ENCODE measurements around the gene MYO1H.
"Not testable (repeated sequence)": the region's sequence is repeated elsewhere in the genome, so short reads cannot be mapped to it uniquely, and the experiment has no call there.

The MYO1H gene

DNA sequence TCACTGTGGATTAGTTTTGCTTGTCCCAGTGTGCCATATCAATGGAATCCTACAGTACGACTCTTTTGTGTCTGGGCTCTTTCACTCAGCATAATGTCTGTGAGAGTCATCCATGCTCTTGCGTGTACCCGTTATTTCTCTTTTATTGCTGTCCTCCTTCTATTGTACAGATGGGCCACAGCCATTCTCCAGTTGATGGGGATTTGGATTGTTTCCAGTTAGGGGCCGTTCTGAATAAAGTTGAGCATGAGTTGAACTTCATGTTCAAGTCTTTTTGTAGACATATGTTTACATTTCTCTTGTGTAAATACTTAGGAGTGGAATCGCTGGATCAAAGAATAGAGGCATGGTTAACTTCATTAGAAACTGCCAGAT is 38.3 kb downstream of the MYO1H start:
- peak overlapping the region; percentile 41 for H3K9ac ChIP-seq (ENCODE audit: insufficient read length)
- H3K9me3 ChIP-seq (ENCODE audit: low read depth, low read length) = no peaks in the 10 kb centered on the region
- no peak for DNase-seq (ENCODE audit: low read depth, low spot score)
- no peaks in the 10 kb centered on the region for H3K36me3 ChIP-seq (ENCODE audit: insufficient read depth, low read length)
- peak overlapping the region; percentile 49; the same call in 1 of the 2 replicates for H3K27ac ChIP-seq
- no peak for TF ChIP-seq FOXP2 (optimal IDR thresholded peaks at IDR 0.05; ENCODE audit: control extremely low read depth, extremely low read length, insufficient read depth)
- TF ChIP-seq EZH2 (IDR thresholded peaks at IDR 0.05) = no peak
- TF ChIP-seq POLR2AphosphoS5 (IDR thresholded peaks at IDR 0.05; ENCODE audit: borderline replicate concordance, low read depth, low read length) = no peak
- H3K4me3 ChIP-seq = no peak overlapping the region; the same call in 1 of the 2 replicates

DNA sequence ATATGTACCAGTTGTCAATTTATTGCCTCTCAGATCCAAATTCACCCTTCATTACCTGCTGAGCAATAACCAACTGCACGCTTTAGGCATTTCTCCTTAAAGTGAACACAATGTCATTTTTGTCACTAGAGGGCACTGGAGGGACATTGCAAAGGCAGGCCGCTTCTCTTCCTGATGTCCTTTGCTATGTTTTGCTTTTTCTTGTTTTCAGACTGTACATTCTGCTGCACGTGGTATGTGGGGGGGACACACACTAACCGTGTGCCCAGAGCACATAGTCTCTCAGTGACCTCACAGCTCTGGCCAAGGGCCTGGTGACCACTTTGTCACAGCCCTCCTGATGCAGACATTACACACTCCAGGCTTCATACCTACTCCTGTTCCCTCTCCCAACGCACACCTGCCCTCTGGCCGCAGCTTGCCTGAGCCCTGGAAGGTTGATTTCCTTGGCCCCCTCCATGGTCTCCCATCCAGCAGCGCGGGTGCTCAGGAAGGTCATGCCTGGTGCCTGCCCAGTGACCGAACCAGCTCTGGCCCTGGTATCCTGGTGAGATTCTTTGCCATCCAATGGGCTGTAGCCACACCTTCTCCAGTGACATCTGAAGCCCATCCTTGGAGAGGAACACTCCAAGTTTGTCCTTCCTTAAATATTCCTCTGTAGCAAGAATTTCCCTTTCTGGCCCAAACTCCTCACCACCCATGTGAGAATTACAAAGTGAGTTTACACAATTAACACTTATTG is 39.9 kb downstream of the MYO1H start:
- Histone ChIP-seq H3K9ac (ENCODE audit: insufficient read length) (no peak overlapping the region), H3K4me3 (no peak overlapping the region), H3K9me3 (ENCODE audit: low read depth, low read length) (no peaks in the 10 kb centered on the region), H3K36me3 (ENCODE audit: insufficient read depth, low read length) (no peaks in the 10 kb centered on the region), H3K27ac (no peak overlapping the region)
- no peak for DNase-seq (ENCODE audit: low read depth, low spot score)
- TF ChIP-seq EZH2 (IDR thresholded peaks at IDR 0.05) (no peak), POLR2AphosphoS5 (IDR thresholded peaks at IDR 0.05; ENCODE audit: borderline replicate concordance, low read depth, low read length) (no peak), FOXP2 (optimal IDR thresholded peaks at IDR 0.05; ENCODE audit: control extremely low read depth, extremely low read length, insufficient read depth) (no peak)

GRCh38 chr12:109388167-109388563 is 40.5 kb downstream of the MYO1H start:
- no peak for TF ChIP-seq FOXP2 (optimal IDR thresholded peaks at IDR 0.05; ENCODE audit: control extremely low read depth, extremely low read length, insufficient read depth)
- TF ChIP-seq EZH2 (IDR thresholded peaks at IDR 0.05) = no peak
- TF ChIP-seq POLR2AphosphoS5 (IDR thresholded peaks at IDR 0.05; ENCODE audit: borderline replicate concordance, low read depth, low read length) = no peak
- H3K9me3 ChIP-seq (ENCODE audit: low read depth, low read length) = no peaks in the 10 kb centered on the region
- no peak overlapping the region for H3K27ac ChIP-seq
- H3K9ac ChIP-seq (ENCODE audit: insufficient read length) = no peak overlapping the region
- no peak overlapping the region for H3K4me3 ChIP-seq
- no peak for DNase-seq (ENCODE audit: low read depth, low spot score)
- no peaks in the 10 kb centered on the region for H3K36me3 ChIP-seq (ENCODE audit: insufficient read depth, low read length)

DNA sequence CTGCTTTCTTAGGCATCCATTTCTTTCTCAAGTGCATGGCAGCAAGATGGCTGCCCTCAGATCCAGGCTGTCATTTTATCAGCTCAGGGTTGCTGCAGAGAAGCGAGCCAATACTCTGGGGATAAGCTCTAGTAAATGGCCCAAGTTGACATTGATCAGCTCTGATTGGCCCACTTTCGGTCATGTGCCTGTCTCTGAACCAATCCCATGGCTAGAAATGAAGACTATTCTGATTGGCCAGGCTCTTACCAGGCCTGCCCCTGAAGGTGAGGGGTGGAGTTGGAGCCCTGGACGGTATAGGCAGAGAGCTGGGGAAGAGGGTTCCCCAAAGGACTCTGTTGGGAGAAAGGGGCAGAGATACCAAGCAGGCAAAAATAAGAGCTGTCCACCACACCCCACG is 41.4 kb downstream of the MYO1H start:
- no peak for TF ChIP-seq EZH2 (IDR thresholded peaks at IDR 0.05)
- no peak for TF ChIP-seq POLR2AphosphoS5 (IDR thresholded peaks at IDR 0.05; ENCODE audit: borderline replicate concordance, low read depth, low read length)
- TF ChIP-seq FOXP2 (optimal IDR thresholded peaks at IDR 0.05; ENCODE audit: control extremely low read depth, extremely low read length, insufficient read depth) = no peak
- DNase-seq (ENCODE audit: low read depth, low spot score) = no peak
- Histone ChIP-seq H3K27ac (no peak overlapping the region), H3K9ac (ENCODE audit: insufficient read length) (no peak overlapping the region), H3K36me3 (ENCODE audit: insufficient read depth, low read length) (no peaks in the 10 kb centered on the region), H3K4me3 (no peak overlapping the region), H3K9me3 (ENCODE audit: low read depth, low read length) (no peaks in the 10 kb centered on the region)

DNA sequence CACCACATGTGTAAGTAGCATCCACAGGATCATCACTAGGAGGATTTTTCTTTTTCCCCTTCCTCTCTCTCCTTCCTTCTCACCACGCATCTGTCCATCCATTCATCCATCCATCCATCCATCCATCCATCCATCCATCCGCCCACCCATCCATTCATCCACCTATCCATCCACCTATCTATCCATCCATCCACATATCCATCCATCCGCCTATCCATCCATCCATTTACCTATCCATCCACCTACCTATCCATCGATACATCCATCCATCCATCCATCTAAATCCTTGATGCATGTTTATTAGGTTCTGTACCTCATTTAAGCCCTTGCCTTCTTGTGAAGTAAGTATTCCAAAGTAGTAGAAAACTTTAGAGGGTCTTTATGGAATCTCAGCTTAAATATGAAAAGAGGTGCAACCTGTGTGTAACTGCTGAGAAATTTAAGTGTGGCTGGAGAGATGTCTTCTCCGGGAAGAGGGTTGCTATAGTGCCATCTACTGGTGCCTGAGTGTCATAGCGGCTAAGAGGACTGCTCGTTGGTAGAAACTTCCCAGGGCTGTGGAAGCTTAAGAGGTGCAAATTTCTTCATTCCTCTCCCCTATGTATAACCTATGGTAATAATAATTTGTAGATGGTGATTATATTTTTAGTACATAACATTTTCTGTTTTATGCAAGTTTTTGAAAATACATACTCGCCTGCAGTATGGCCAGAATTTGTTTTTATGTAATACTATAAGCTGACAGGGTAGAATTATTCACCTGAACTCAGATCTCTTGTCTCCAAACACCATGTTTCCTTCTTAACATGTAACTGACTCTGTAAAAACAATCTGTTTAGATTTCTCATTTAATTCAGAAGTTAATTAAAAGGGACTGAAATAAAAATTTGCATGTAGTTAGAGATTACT is 46.0 kb downstream of the MYO1H start:
- Histone ChIP-seq H3K9me3 (ENCODE audit: low read depth, low read length) (no peaks in the 10 kb centered on the region), H3K9ac (ENCODE audit: insufficient read length) (no peak overlapping the region), H3K36me3 (ENCODE audit: insufficient read depth, low read length) (no peaks in the 10 kb centered on the region), H3K4me3 (no peak overlapping the region), H3K27ac (no peak overlapping the region)
- DNase-seq (ENCODE audit: low read depth, low spot score) = peak; percentile 45
- TF ChIP-seq FOXP2 (optimal IDR thresholded peaks at IDR 0.05; ENCODE audit: control extremely low read depth, extremely low read length, insufficient read depth) (no peak), POLR2AphosphoS5 (IDR thresholded peaks at IDR 0.05; ENCODE audit: borderline replicate concordance, low read depth, low read length) (no peak), EZH2 (IDR thresholded peaks at IDR 0.05) (no peak)

- no peak for TF ChIP-seq EZH2 (IDR thresholded peaks at IDR 0.05)
- TF ChIP-seq POLR2AphosphoS5 (IDR thresholded peaks at IDR 0.05; ENCODE audit: borderline replicate concordance, low read depth, low read length) = no peak
- no peak for TF ChIP-seq FOXP2 (optimal IDR thresholded peaks at IDR 0.05; ENCODE audit: control extremely low read depth, extremely low read length, insufficient read depth)
- no peaks in the 10 kb centered on the region for H3K36me3 ChIP-seq (ENCODE audit: insufficient read depth, low read length)
- no peaks in the 10 kb centered on the region for H3K9me3 ChIP-seq (ENCODE audit: low read depth, low read length)
- no peak overlapping the region for H3K4me3 ChIP-seq
- H3K27ac ChIP-seq = no peak overlapping the region
- DNase-seq (ENCODE audit: low read depth, low spot score) = no peak
- H3K9ac ChIP-seq (ENCODE audit: insufficient read length) = no peak overlapping the region
These were observed 47.2 kb downstream of the MYO1H start for GRCh38 chr12:109394891-109395290.

DNA sequence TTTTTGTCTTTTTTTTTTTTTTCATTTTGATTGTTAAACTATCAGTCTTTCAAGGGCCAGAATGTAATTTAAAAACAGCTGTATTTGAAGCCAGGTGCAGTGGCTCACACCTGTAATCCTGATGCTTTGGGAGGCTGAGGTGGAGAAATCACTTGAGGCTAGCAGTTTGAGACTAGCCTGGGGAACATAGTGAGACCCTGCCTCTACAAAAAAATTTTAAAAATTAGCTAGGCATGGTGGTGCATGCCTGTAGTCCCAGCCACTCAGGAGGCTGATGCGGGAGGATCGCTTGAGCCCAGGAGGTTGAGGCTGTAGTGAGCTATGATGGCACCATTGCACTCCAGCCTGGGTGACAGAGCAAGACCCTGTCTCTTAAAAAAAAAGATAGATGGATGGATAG is 57.1 kb downstream of the MYO1H start:
- H3K9ac ChIP-seq (ENCODE audit: insufficient read length); H3K9me3 ChIP-seq (ENCODE audit: low read depth, low read length); DNase-seq (ENCODE audit: low read depth, low spot score); H3K36me3 ChIP-seq (ENCODE audit: insufficient read depth, low read length); H3K27ac ChIP-seq; H3K4me3 ChIP-seq: not testable (repeated sequence)

DNA sequence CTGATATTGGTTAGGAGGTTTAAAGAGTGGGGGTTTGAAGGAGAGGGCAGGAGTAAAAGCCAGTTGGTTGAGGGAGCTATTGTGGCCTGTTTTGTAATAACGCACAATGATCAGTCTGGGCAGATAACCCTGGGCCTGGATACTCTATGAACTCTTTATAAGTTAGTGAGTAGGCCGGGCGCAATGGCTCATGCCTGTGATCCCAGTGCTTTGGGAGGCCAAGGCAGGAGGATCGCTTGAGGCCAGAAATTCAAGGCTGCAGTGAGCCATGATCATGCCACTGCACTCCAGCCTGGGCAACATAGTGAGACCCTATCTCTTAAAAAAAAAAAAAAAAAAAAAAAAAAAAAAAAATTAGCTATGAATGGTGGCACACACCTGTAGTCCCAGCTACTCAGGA is 58.4 kb downstream of the MYO1H start:
- not testable (repeated sequence) for DNase-seq (ENCODE audit: low read depth, low spot score); H3K9me3 ChIP-seq (ENCODE audit: low read depth, low read length)

More for the DNA sequence above, 58.4 kb downstream of the MYO1H start:
- not testable (repeated sequence) for H3K4me3 ChIP-seq; H3K27ac ChIP-seq; H3K9ac ChIP-seq (ENCODE audit: insufficient read length); H3K36me3 ChIP-seq (ENCODE audit: insufficient read depth, low read length)

Data from SK-N-MC (cell line).